ENCODE data around the gene CDKAL1.

CDKAL1 gene

DNA sequence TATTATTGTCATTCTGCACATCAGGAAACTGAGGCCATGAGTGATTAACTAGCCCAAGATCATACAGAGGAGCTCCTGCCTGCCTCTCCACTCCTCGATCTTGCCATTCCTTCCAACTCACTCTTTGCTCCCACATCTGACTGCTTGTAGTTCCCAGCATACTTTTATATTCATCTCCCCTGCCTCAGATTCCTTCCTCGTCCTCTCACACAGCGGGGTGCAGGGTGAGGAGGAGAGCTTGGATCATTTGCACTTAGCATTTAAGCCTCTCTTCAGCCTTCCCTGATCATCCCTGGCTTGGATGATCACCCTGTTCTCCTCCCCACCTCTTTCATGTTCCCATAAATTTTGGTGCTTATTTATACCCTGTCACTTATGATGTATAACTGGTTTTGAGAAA lies 544.2 kb downstream of the CDKAL1 start:
- Histone ChIP-seq H3K4me2 (ENCODE audit: low read depth, low read length, poor library complexity, severe bottlenecking) (no peak overlapping the region), H3F3A (ENCODE audit: low read depth) (no peaks in the 10 kb centered on the region), H3K79me2 (ENCODE audit: insufficient read depth, low read length) (no peaks in the 10 kb centered on the region), H3K36me3 (ENCODE audit: insufficient read depth, low read length) (peaks cover 15% of the 10 kb centered on the region; the same call in 1 of the 2 replicates), H3K4me1 (ENCODE audit: insufficient read depth, low read length, poor library complexity, severe bottlenecking) (no peaks in the 10 kb centered on the region), H4K20me1 (ENCODE audit: insufficient read depth, low read length, poor library complexity, severe bottlenecking) (no peaks in the 10 kb centered on the region), H3K9me2 (replicated peaks; ENCODE audit: low read depth, low read length) (no peaks in the 10 kb centered on the region), H3K9ac (ENCODE audit: low read depth, low read length, poor library complexity, severe bottlenecking) (no peak overlapping the region), H2AFZ (ENCODE audit: low read length) (no peak overlapping the region), H3K27me3 (ENCODE audit: insufficient read depth, low read length, poor library complexity, severe bottlenecking) (no peaks in the 10 kb centered on the region), H3K9me3 (ENCODE audit: insufficient read depth, low read depth, low read length) (peaks cover 9% of the 10 kb centered on the region; the same call in 1 of the 2 replicates), H3K4me3 (ENCODE audit: low read length, poor library complexity, severe bottlenecking) (no peak overlapping the region)
- no peak for TF ChIP-seq EZH2phosphoT487 (IDR thresholded peaks at IDR 0.05; ENCODE audit: borderline replicate concordance)
- TF ChIP-seq, protein P1, sequence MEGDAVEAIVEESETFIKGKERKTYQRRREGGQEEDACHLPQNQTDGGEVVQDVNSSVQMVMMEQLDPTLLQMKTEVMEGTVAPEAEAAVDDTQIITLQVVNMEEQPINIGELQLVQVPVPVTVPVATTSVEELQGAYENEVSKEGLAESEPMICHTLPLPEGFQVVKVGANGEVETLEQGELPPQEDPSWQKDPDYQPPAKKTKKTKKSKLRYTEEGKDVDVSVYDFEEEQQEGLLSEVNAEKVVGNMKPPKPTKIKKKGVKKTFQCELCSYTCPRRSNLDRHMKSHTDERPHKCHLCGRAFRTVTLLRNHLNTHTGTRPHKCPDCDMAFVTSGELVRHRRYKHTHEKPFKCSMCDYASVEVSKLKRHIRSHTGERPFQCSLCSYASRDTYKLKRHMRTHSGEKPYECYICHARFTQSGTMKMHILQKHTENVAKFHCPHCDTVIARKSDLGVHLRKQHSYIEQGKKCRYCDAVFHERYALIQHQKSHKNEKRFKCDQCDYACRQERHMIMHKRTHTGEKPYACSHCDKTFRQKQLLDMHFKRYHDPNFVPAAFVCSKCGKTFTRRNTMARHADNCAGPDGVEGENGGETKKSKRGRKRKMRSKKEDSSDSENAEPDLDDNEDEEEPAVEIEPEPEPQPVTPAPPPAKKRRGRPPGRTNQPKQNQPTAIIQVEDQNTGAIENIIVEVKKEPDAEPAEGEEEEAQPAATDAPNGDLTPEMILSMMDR (conservative IDR thresholded peaks at IDR 0.05; ENCODE audit: low read length) = no peak

DNA sequence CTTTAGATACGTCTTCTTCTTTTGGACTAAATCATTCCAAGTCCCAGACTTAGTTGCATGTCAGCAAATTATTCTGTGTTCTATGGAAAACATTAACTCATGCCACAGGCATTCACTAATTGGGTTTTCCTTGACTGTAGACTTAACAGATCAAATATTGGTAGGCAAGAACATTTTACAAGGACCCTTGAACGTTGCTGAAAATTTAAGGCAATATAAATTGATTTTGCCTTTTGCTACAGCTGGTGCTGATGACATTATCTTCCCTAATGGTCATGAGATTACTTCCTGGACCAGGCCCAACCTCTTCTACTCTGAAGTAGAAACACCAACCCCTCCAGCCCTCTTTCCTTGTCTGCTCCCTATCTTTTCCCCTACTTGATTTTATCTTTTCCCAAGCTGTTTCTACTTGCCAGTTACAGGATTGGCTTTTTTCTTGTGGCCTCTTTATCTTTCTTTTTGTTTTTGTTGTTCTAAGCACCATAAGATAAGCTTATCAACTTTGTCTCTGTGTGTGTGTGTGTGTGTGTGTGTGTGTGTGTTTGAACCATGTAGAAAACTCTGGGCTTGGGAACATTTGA lies 545.3 kb downstream of the CDKAL1 start:
- H3K36me3 ChIP-seq (ENCODE audit: insufficient read depth, low read length) = peaks cover 18% of the 10 kb centered on the region; the same call in 1 of the 2 replicates
- no peaks in the 10 kb centered on the region for H3K27me3 ChIP-seq (ENCODE audit: insufficient read depth, low read length, poor library complexity, severe bottlenecking)
- no peaks in the 10 kb centered on the region for H3F3A ChIP-seq (ENCODE audit: low read depth)
- H3K9ac ChIP-seq (ENCODE audit: low read depth, low read length, poor library complexity, severe bottlenecking) = no peak overlapping the region
- H3K4me3 ChIP-seq (ENCODE audit: low read length, poor library complexity, severe bottlenecking) = no peak overlapping the region
- no peak overlapping the region for H2AFZ ChIP-seq (ENCODE audit: low read length)
- H3K79me2 ChIP-seq (ENCODE audit: insufficient read depth, low read length) = no peaks in the 10 kb centered on the region
- H3K4me1 ChIP-seq (ENCODE audit: insufficient read depth, low read length, poor library complexity, severe bottlenecking) = no peaks in the 10 kb centered on the region
- H3K4me2 ChIP-seq (ENCODE audit: low read depth, low read length, poor library complexity, severe bottlenecking) = no peak overlapping the region
- no peaks in the 10 kb centered on the region for H4K20me1 ChIP-seq (ENCODE audit: insufficient read depth, low read length, poor library complexity, severe bottlenecking)
- TF ChIP-seq, protein P1 (conservative IDR thresholded peaks at IDR 0.05; ENCODE audit: low read length) = no peak
- no peak for TF ChIP-seq EZH2phosphoT487 (IDR thresholded peaks at IDR 0.05; ENCODE audit: borderline replicate concordance)
- H3K9me2 ChIP-seq (replicated peaks; ENCODE audit: low read depth, low read length) = no peaks in the 10 kb centered on the region
- peaks cover 9% of the 10 kb centered on the region; the same call in 1 of the 2 replicates for H3K9me3 ChIP-seq (ENCODE audit: insufficient read depth, low read depth, low read length)

DNA sequence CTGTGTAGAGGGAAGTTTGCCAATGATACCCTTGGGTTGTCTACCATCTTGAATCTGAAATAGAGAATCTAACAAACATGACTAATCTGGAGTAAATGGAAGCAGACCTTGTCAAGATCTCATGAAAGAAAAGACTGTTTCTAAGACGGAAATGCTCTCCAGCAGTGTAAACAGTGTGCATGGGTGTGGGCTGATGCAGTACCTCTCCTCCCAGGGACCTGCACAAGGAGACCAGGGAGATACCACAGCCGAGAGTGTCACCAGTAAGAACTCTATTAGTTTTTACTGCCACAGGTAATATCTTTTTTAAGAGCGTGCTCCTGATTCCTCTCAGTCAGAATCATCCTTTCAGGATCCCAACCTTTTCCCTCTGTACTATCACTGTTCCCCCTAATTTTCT lies 546.0 kb downstream of the CDKAL1 start:
- peaks cover 23% of the 10 kb centered on the region; the same call in 1 of the 2 replicates for H3K36me3 ChIP-seq (ENCODE audit: insufficient read depth, low read length)
- no peak overlapping the region for H3K4me3 ChIP-seq (ENCODE audit: low read length, poor library complexity, severe bottlenecking)
- H3K4me2 ChIP-seq (ENCODE audit: low read depth, low read length, poor library complexity, severe bottlenecking) = no peak overlapping the region

More for the DNA sequence above, 546.0 kb downstream of the CDKAL1 start:
- no peak overlapping the region for H3K9ac ChIP-seq (ENCODE audit: low read depth, low read length, poor library complexity, severe bottlenecking)
- no peaks in the 10 kb centered on the region for H3F3A ChIP-seq (ENCODE audit: low read depth)
- TF ChIP-seq, protein P1 (conservative IDR thresholded peaks at IDR 0.05; ENCODE audit: low read length) = no peak
- no peak for TF ChIP-seq EZH2phosphoT487 (IDR thresholded peaks at IDR 0.05; ENCODE audit: borderline replicate concordance)
- H3K27me3 ChIP-seq (ENCODE audit: insufficient read depth, low read length, poor library complexity, severe bottlenecking) = no peaks in the 10 kb centered on the region
- H2AFZ ChIP-seq (ENCODE audit: low read length) = no peak overlapping the region
- H3K4me1 ChIP-seq (ENCODE audit: insufficient read depth, low read length, poor library complexity, severe bottlenecking) = no peaks in the 10 kb centered on the region
- H4K20me1 ChIP-seq (ENCODE audit: insufficient read depth, low read length, poor library complexity, severe bottlenecking) = no peaks in the 10 kb centered on the region
- H3K9me2 ChIP-seq (replicated peaks; ENCODE audit: low read depth, low read length) = no peaks in the 10 kb centered on the region
- peaks cover 9% of the 10 kb centered on the region; the same call in 1 of the 2 replicates for H3K9me3 ChIP-seq (ENCODE audit: insufficient read depth, low read depth, low read length)
- H3K79me2 ChIP-seq (ENCODE audit: insufficient read depth, low read length) = no peaks in the 10 kb centered on the region
